Loucy (cell line): ENCODE measurements around the gene AKR1D1.

Experiments
- CTCF ChIP-seq: fragments of 200-600 bp; sonication (generic); conservative IDR thresholded peaks from 2 replicates; pipeline ENCODE4 v1.5.1; 2014; ENCODE audit warnings: mild to moderate bottlenecking, antibody characterized with exemption, low read length
- EZH2phosphoT487 ChIP-seq: fragments of 200-600 bp; IDR thresholded peaks from 2 replicates; pipeline ENCODE4 v1.6.1; 2018; ENCODE audit warnings: antibody characterized with exemption, mild to moderate bottlenecking, moderate library complexity, borderline replicate concordance

- TF ChIP-seq CTCF (no peak), EZH2phosphoT487 (no peak)
Observed at GRCh38 chr7:138075350-138075749, 909 bp upstream of the AKR1D1 start.
